HG03439 (cell line): ENCODE measurements around the gene EPHX1.

Source experiments
- ATAC-seq: cut with Tn5 transposase; IDR thresholded peaks from one replicate; pipeline ENCODE4 v1.9.1; 2021; ENCODE audit warnings: mild to moderate bottlenecking, moderate library complexity; ENCODE audit not compliant: unreplicated experiment

The EPHX1 gene

GRCh38 chr1:225860107-225860506 lies 50.2 kb downstream of the EPHX1 start:
- no peak for ATAC-seq

GRCh38 chr1:225860876-225861441 lies 51.0 kb downstream of the EPHX1 start:
- ATAC-seq, result no peak

- ATAC-seq, result no peak
Measured at GRCh38 chr1:225861834-225862580, 52.1 kb downstream of the EPHX1 start.

GRCh38 chr1:225862581-225862950 lies 52.6 kb downstream of the EPHX1 start:
- no peak for ATAC-seq

GRCh38 chr1:225863167-225863566 lies 53.2 kb downstream of the EPHX1 start:
- no peak for ATAC-seq

GRCh38 chr1:225865514-225865913 lies 55.6 kb downstream of the EPHX1 start:
- no peak for ATAC-seq

GRCh38 chr1:225866061-225866837 lies 56.3 kb downstream of the EPHX1 start:
- ATAC-seq, result no peak

- no peak for ATAC-seq
Measured at GRCh38 chr1:225866981-225867380, 57.1 kb downstream of the EPHX1 start.

- no peak for ATAC-seq
Measured at GRCh38 chr1:225868631-225869330, 58.9 kb downstream of the EPHX1 start.

- ATAC-seq, result no peak
Measured at GRCh38 chr1:225870911-225871310, 61.0 kb downstream of the EPHX1 start.

GRCh38 chr1:225871359-225872074 lies 61.6 kb downstream of the EPHX1 start:
- no peak for ATAC-seq

- no peak for ATAC-seq
Measured at GRCh38 chr1:225872075-225872430, 62.1 kb downstream of the EPHX1 start.

GRCh38 chr1:225873281-225873850 lies 63.4 kb downstream of the EPHX1 start:
- ATAC-seq, result no peak

GRCh38 chr1:225874431-225874830 lies 64.5 kb downstream of the EPHX1 start:
- no peak for ATAC-seq

GRCh38 chr1:225875044-225875815 lies 65.3 kb downstream of the EPHX1 start:
- ATAC-seq, result no peak

- no peak for ATAC-seq
Measured at GRCh38 chr1:225876900-225877510, 67.1 kb downstream of the EPHX1 start.

GRCh38 chr1:225877580-225877979 lies 67.7 kb downstream of the EPHX1 start:
- no peak for ATAC-seq

GRCh38 chr1:225878282-225878681 lies 68.4 kb downstream of the EPHX1 start:
- no peak for ATAC-seq

GRCh38 chr1:225879521-225880221 lies 69.7 kb downstream of the EPHX1 start:
- no peak for ATAC-seq
